Measurements from ENCODE around the gene APLP2.

DNA sequence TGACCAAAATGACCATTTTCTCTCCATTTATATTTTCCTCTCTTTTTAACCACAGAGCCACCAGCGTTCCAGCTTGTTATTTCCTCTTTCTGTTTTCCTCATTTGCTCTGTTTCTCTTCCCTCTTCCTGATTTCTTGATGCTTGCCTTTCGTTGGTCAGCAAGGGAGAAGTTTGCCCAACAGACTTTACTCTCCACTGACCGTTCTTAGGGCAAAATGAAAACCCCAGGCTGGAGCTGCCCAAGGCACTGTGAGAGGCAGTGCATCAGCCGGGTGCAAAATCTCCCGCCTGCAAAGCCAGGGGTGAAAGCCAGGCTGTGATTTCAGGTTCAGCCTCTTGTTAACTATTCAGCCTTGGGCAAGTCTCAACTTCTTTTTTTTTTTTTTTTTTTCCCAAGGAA, 26.1 kb upstream of the APLP2 start:
- TF ChIP-seq, protein P1, sequence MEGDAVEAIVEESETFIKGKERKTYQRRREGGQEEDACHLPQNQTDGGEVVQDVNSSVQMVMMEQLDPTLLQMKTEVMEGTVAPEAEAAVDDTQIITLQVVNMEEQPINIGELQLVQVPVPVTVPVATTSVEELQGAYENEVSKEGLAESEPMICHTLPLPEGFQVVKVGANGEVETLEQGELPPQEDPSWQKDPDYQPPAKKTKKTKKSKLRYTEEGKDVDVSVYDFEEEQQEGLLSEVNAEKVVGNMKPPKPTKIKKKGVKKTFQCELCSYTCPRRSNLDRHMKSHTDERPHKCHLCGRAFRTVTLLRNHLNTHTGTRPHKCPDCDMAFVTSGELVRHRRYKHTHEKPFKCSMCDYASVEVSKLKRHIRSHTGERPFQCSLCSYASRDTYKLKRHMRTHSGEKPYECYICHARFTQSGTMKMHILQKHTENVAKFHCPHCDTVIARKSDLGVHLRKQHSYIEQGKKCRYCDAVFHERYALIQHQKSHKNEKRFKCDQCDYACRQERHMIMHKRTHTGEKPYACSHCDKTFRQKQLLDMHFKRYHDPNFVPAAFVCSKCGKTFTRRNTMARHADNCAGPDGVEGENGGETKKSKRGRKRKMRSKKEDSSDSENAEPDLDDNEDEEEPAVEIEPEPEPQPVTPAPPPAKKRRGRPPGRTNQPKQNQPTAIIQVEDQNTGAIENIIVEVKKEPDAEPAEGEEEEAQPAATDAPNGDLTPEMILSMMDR (IDR thresholded peaks at IDR 0.05), result no peak
- TF ChIP-seq, protein P2, sequence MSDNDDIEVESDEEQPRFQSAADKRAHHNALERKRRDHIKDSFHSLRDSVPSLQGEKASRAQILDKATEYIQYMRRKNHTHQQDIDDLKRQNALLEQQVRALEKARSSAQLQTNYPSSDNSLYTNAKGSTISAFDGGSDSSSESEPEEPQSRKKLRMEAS (CRISPR knock-in tag; IDR thresholded peaks at IDR 0.05), result no peak
- TF ChIP-seq FOXJ3 (CRISPR knock-in tag; IDR thresholded peaks at IDR 0.05; ENCODE audit: borderline replicate concordance), result no peak
- TF ChIP-seq, protein P3, sequence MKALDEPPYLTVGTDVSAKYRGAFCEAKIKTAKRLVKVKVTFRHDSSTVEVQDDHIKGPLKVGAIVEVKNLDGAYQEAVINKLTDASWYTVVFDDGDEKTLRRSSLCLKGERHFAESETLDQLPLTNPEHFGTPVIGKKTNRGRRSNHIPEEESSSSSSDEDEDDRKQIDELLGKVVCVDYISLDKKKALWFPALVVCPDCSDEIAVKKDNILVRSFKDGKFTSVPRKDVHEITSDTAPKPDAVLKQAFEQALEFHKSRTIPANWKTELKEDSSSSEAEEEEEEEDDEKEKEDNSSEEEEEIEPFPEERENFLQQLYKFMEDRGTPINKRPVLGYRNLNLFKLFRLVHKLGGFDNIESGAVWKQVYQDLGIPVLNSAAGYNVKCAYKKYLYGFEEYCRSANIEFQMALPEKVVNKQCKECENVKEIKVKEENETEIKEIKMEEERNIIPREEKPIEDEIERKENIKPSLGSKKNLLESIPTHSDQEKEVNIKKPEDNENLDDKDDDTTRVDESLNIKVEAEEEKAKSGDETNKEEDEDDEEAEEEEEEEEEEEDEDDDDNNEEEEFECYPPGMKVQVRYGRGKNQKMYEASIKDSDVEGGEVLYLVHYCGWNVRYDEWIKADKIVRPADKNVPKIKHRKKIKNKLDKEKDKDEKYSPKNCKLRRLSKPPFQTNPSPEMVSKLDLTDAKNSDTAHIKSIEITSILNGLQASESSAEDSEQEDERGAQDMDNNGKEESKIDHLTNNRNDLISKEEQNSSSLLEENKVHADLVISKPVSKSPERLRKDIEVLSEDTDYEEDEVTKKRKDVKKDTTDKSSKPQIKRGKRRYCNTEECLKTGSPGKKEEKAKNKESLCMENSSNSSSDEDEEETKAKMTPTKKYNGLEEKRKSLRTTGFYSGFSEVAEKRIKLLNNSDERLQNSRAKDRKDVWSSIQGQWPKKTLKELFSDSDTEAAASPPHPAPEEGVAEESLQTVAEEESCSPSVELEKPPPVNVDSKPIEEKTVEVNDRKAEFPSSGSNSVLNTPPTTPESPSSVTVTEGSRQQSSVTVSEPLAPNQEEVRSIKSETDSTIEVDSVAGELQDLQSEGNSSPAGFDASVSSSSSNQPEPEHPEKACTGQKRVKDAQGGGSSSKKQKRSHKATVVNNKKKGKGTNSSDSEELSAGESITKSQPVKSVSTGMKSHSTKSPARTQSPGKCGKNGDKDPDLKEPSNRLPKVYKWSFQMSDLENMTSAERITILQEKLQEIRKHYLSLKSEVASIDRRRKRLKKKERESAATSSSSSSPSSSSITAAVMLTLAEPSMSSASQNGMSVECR (CRISPR knock-in tag; IDR thresholded peaks at IDR 0.05; ENCODE audit: borderline replicate concordance), result no peak
- TF ChIP-seq, protein P4, sequence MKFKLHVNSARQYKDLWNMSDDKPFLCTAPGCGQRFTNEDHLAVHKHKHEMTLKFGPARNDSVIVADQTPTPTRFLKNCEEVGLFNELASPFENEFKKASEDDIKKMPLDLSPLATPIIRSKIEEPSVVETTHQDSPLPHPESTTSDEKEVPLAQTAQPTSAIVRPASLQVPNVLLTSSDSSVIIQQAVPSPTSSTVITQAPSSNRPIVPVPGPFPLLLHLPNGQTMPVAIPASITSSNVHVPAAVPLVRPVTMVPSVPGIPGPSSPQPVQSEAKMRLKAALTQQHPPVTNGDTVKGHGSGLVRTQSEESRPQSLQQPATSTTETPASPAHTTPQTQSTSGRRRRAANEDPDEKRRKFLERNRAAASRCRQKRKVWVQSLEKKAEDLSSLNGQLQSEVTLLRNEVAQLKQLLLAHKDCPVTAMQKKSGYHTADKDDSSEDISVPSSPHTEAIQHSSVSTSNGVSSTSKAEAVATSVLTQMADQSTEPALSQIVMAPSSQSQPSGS (CRISPR knock-in tag; IDR thresholded peaks at IDR 0.05; ENCODE audit: borderline replicate concordance, low read depth), result no peak
- no peak for TF ChIP-seq NR2C2 (CRISPR knock-in tag; IDR thresholded peaks at IDR 0.05)
- TF ChIP-seq RELA (CRISPR knock-in tag; IDR thresholded peaks at IDR 0.05; ENCODE audit: borderline replicate concordance), result no peak
- TF ChIP-seq ZNF423 (CRISPR knock-in tag; IDR thresholded peaks at IDR 0.05), result no peak
- TF ChIP-seq, protein P5, sequence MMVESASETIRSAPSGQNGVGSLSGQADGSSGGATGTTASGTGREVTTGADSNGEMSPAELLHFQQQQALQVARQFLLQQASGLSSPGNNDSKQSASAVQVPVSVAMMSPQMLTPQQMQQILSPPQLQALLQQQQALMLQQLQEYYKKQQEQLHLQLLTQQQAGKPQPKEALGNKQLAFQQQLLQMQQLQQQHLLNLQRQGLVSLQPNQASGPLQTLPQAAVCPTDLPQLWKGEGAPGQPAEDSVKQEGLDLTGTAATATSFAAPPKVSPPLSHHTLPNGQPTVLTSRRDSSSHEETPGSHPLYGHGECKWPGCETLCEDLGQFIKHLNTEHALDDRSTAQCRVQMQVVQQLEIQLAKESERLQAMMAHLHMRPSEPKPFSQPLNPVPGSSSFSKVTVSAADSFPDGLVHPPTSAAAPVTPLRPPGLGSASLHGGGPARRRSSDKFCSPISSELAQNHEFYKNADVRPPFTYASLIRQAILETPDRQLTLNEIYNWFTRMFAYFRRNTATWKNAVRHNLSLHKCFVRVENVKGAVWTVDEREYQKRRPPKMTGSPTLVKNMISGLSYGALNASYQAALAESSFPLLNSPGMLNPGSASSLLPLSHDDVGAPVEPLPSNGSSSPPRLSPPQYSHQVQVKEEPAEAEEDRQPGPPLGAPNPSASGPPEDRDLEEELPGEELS (CRISPR knock-in tag; IDR thresholded peaks at IDR 0.05), result no peak
- TF ChIP-seq ZNF671 (CRISPR knock-in tag; IDR thresholded peaks at IDR 0.05), result no peak
- TF ChIP-seq GTF2I (CRISPR knock-in tag; conservative IDR thresholded peaks at IDR 0.05), result no peak

Measured in WTC11 (cell line).